H1 (cell line): ENCODE data around the gene KCNMB2.

Experiments used
- E2F6 ChIP-seq: IDR thresholded peaks from 2 replicates; pipeline ENCODE4 v1.6.1; 2012; ENCODE audit warnings: inconsistent platforms
- ZNF274 ChIP-seq: IDR thresholded peaks from 2 replicates; pipeline ENCODE4 v1.7.0; 2012; ENCODE audit warnings: low read length, borderline replicate concordance; ENCODE audit errors: extremely low read depth

GRCh38 chr3:178840586-178840985, 304.4 kb downstream of the KCNMB2 start:
- TF ChIP-seq ZNF274 (no peak), E2F6 (no peak)
